GM10266 (cell line): ENCODE measurements around the gene SNCA.

Source experiments
- DNase-seq: peaks from one replicate; pipeline ENCODE4 v3.0.0; 2012; ENCODE audit errors: extremely low spot score
- CTCF ChIP-seq: IDR thresholded peaks from 2 replicates; pipeline ENCODE4 v1.5.1; 2012; ENCODE audit warnings: mild to moderate bottlenecking, low read depth; ENCODE audit not compliant: control insufficient read depth, insufficient read depth; ENCODE audit errors: missing control alignments

The SNCA gene

GRCh38 chr4:89820010-89820409, 17.0 kb downstream of the SNCA start:
- no peak for DNase-seq

GRCh38 chr4:89814362-89814761, 22.6 kb downstream of the SNCA start:
- TF ChIP-seq CTCF, result no peak
- no peak for DNase-seq

More at GRCh38 chr4:89820010-89820409, 17.0 kb downstream of the SNCA start:
- TF ChIP-seq CTCF, result no peak

- DNase-seq, result no peak
- TF ChIP-seq CTCF, result no peak
These were observed 23.8 kb downstream of the SNCA start for GRCh38 chr4:89813197-89813596.

- no peak for TF ChIP-seq CTCF
- DNase-seq, result no peak
These were observed 29.4 kb downstream of the SNCA start for GRCh38 chr4:89807441-89808140.

GRCh38 chr4:89805297-89805696, 31.7 kb downstream of the SNCA start:
- no peak for TF ChIP-seq CTCF
- no peak for DNase-seq

GRCh38 chr4:89803915-89804314, 33.0 kb downstream of the SNCA start:
- no peak for DNase-seq
- no peak for TF ChIP-seq CTCF

- TF ChIP-seq CTCF, result no peak
- no peak for DNase-seq
These were observed 33.9 kb downstream of the SNCA start for GRCh38 chr4:89803036-89803435.
